ENCODE data around the gene TRIM2. TPM values are rescaled to one million over a fixed set of nuclear protein-coding genes. Genes with fewer than 3 reads are reported as not detected.

Gene TRIM2
- polyA plus RNA-seq, 3 donors, result 0.50 to 0.96 (median 0.76) TPM

GRCh38 chr4:153275380-153276276 is 71.4 kb downstream of the TRIM2 start:
- H3K27ac ChIP-seq (ENCODE audit: low read depth in 1 of 2, low read length in 2 of 2), result no peak overlapping the region
- H2AFZ ChIP-seq (ENCODE audit: insufficient read depth, low read depth, low read length, poor library complexity, severe bottlenecking), result no peak overlapping the region
- H3K4me3 ChIP-seq (replicated peaks in 1 of 3; ENCODE audit: low read depth in 2 of 3, low read length in 3 of 3), result no peak overlapping the region
- Mint-ChIP-seq H3K27ac (no peak overlapping the region), H3K27me3 (ENCODE audit: low read depth in 3 of 3) (peaks cover 0 to 2% (median 0%) of the 10 kb centered on the region in 3 donors), H3K4me1 (peaks cover 7% of the 10 kb centered on the region), H3K9me3 (peaks cover 0 to 3% (median 0%) of the 10 kb centered on the region in 7 donors), H3K4me3 (no peak overlapping the region), H3K36me3 (no peaks in the 10 kb centered on the region)
- no peaks in the 10 kb centered on the region for H3K79me2 ChIP-seq (ENCODE audit: insufficient read depth, low read length)
- H3K4me2 ChIP-seq (replicated peaks; ENCODE audit: extremely low read depth, low read length, poor library complexity, severe bottlenecking), result no peak overlapping the region
- no peaks in the 10 kb centered on the region for H3K9me3 ChIP-seq (replicated peaks in 1 of 2; ENCODE audit: control insufficient read depth in 1 of 2, insufficient read depth in 1 of 2, low read length in 2 of 2)
- no peak overlapping the region for H3K9ac ChIP-seq (ENCODE audit: insufficient read depth, low read length, poor library complexity, severe bottlenecking)
- TF ChIP-seq CTCF (IDR thresholded peaks at IDR 0.05), result no peak
- intact Hi-C loops (cut with micrococcal nuclease), result no loop called here
- H3K4me1 ChIP-seq (ENCODE audit: control insufficient read depth in 1 of 2, insufficient read depth in 2 of 2, low read length in 2 of 2), result no peaks in the 10 kb centered on the region
- no peaks in the 10 kb centered on the region for H3K36me3 ChIP-seq (replicated peaks in 1 of 2; ENCODE audit: control insufficient read depth in 1 of 2, insufficient read depth in 2 of 2, low read length in 2 of 2)
- no peaks in the 10 kb centered on the region for H4K20me1 ChIP-seq (ENCODE audit: insufficient read depth, low read length)
- DNase-seq, result no peak
- 91% methylated on average over 5 of the region's 13 CpGs for WGBS (ENCODE audit: insufficient coverage)
- no peaks in the 10 kb centered on the region for H3K27me3 ChIP-seq (ENCODE audit: control insufficient read depth in 2 of 2, insufficient read depth in 2 of 2, low read length in 2 of 2)

- no peaks in the 10 kb centered on the region for H3K9me3 ChIP-seq (replicated peaks in 1 of 2; ENCODE audit: control insufficient read depth in 1 of 2, insufficient read depth in 1 of 2, low read length in 2 of 2)
- H3K27ac ChIP-seq (ENCODE audit: low read depth in 1 of 2, low read length in 2 of 2), result no peak overlapping the region
- no peak for DNase-seq
- no peaks in the 10 kb centered on the region for H3K4me1 ChIP-seq (ENCODE audit: control insufficient read depth in 1 of 2, insufficient read depth in 2 of 2, low read length in 2 of 2)
- H3K9me3 Mint-ChIP-seq, result peaks cover 0 to 3% (median 0%) of the 10 kb centered on the region in 7 donors
- H3K27me3 Mint-ChIP-seq (ENCODE audit: low read depth in 3 of 3), result peaks cover 0 to 2% (median 0%) of the 10 kb centered on the region in 3 donors
- H3K79me2 ChIP-seq (ENCODE audit: insufficient read depth, low read length), result no peaks in the 10 kb centered on the region
- H2AFZ ChIP-seq (ENCODE audit: insufficient read depth, low read depth, low read length, poor library complexity, severe bottlenecking), result no peak overlapping the region
- WGBS (ENCODE audit: insufficient coverage), result 32% methylated on average over 2 of the region's 3 CpGs
- no peak overlapping the region for H3K27ac Mint-ChIP-seq
- peaks cover 7% of the 10 kb centered on the region for H3K4me1 Mint-ChIP-seq
- no peak overlapping the region for H3K9ac ChIP-seq (ENCODE audit: insufficient read depth, low read length, poor library complexity, severe bottlenecking)
- H3K36me3 Mint-ChIP-seq, result no peaks in the 10 kb centered on the region
- no peak overlapping the region for H3K4me2 ChIP-seq (replicated peaks; ENCODE audit: extremely low read depth, low read length, poor library complexity, severe bottlenecking)
- H3K36me3 ChIP-seq (replicated peaks in 1 of 2; ENCODE audit: control insufficient read depth in 1 of 2, insufficient read depth in 2 of 2, low read length in 2 of 2), result no peaks in the 10 kb centered on the region
- H3K4me3 ChIP-seq (replicated peaks in 1 of 3; ENCODE audit: low read depth in 2 of 3, low read length in 3 of 3), result no peak overlapping the region
- intact Hi-C loops (cut with micrococcal nuclease), result no loop called here
- no peaks in the 10 kb centered on the region for H3K27me3 ChIP-seq (ENCODE audit: control insufficient read depth in 2 of 2, insufficient read depth in 2 of 2, low read length in 2 of 2)
- no peak for TF ChIP-seq CTCF (IDR thresholded peaks at IDR 0.05)
- no peaks in the 10 kb centered on the region for H4K20me1 ChIP-seq (ENCODE audit: insufficient read depth, low read length)
- H3K4me3 Mint-ChIP-seq, result no peak overlapping the region
Observed at GRCh38 chr4:153276971-153277370, 72.7 kb downstream of the TRIM2 start.

Measured in CD14-positive monocyte (primary cell).